KMS-11 (cell line): ENCODE results near the gene DVL1.
A peak's percentile ranks its signal among the peaks of the same experiment; 100 is the strongest.

Source experiments
- H2AFZ ChIP-seq: fragments of 200-600 bp; sonication (generic); 2 replicates; pipeline ENCODE4 v1.6.1; 2016; ENCODE audit warnings: antibody characterized with exemption, mixed run types, low read depth
- H3K27ac ChIP-seq: fragments of 200-600 bp; sonication (generic); 2 replicates; pipeline ENCODE4 v1.6.1; 2016; ENCODE audit warnings: mild to moderate bottlenecking, mixed run types
- H3K27me3 ChIP-seq: fragments of 200-600 bp; sonication (generic); 2 replicates; pipeline ENCODE4 v1.6.1; 2017; ENCODE audit warnings: mild to moderate bottlenecking, low read depth, mixed run types, moderate library complexity; ENCODE audit not compliant: insufficient read depth
- H3K36me3 ChIP-seq: fragments of 200-600 bp; sonication (generic); 2 replicates; pipeline ENCODE4 v1.6.1; 2017; ENCODE audit warnings: mild to moderate bottlenecking, mixed run types; ENCODE audit not compliant: insufficient read depth
- H3K4me1 ChIP-seq: fragments of 200-600 bp; sonication (generic); 2 replicates; pipeline ENCODE4 v1.6.1; 2016; ENCODE audit warnings: mild to moderate bottlenecking, low read depth, mixed run types; ENCODE audit not compliant: poor library complexity, severe bottlenecking
- H3K4me2 ChIP-seq: fragments of 200-600 bp; sonication (generic); 2 replicates; pipeline ENCODE4 v1.7.0; 2016; ENCODE audit warnings: mild to moderate bottlenecking, mixed run types
- H3K4me3 ChIP-seq: fragments of 200-600 bp; sonication (generic); IDR thresholded peaks from 2 replicates; pipeline ENCODE4 v1.6.1; 2017; ENCODE audit warnings: low read depth, low read length, mixed read lengths; ENCODE audit not compliant: insufficient read depth
- H3K79me2 ChIP-seq: fragments of 200-600 bp; sonication (generic); 2 replicates; pipeline ENCODE4 v1.6.1; 2016; ENCODE audit warnings: low read depth, mixed run types; ENCODE audit not compliant: insufficient read depth
- H3K9ac ChIP-seq: fragments of 200-600 bp; sonication (generic); 2 replicates; pipeline ENCODE4 v1.6.1; 2016; ENCODE audit warnings: mild to moderate bottlenecking, mixed run types
- H4K20me1 ChIP-seq: fragments of 200-600 bp; sonication (generic); 2 replicates; pipeline ENCODE4 v1.6.1; 2016; ENCODE audit warnings: mild to moderate bottlenecking, mixed run types; ENCODE audit not compliant: insufficient read depth
- CTCF ChIP-seq: fragments of 200-600 bp; sonication (generic); conservative IDR thresholded peaks from 2 replicates; pipeline ENCODE4 v1.6.1; 2017; ENCODE audit warnings: low read depth, mild to moderate bottlenecking, antibody characterized with exemption, low read length, moderate library complexity, mixed read lengths

Gene DVL1

GRCh38 chr1:1351511-1352427 is 2.6 kb upstream of the DVL1 start:
- no peak overlapping the region for H3K4me3 ChIP-seq
- peaks cover 17% of the 10 kb centered on the region for H3K4me1 ChIP-seq
- no peaks in the 10 kb centered on the region; the same call in 1 of the 2 replicates for H3K27me3 ChIP-seq
- no peaks in the 10 kb centered on the region for H4K20me1 ChIP-seq
- H3K27ac ChIP-seq = no peak overlapping the region
- H3K79me2 ChIP-seq = no peaks in the 10 kb centered on the region; the same call in 1 of the 2 replicates
- no peak overlapping the region for H3K9ac ChIP-seq
- no peak overlapping the region for H2AFZ ChIP-seq
- H3K36me3 ChIP-seq = no peaks in the 10 kb centered on the region
- no peak overlapping the region for H3K4me2 ChIP-seq
- TF ChIP-seq CTCF = no peak

GRCh38 chr1:1348420-1349255 is 580 bp downstream of the DVL1 start:
- Histone ChIP-seq H3K36me3 (no peaks in the 10 kb centered on the region), H3K79me2 (no peaks in the 10 kb centered on the region; the same call in 1 of the 2 replicates), H3K9ac (peak overlapping the region; percentile 53; the same call in 1 of the 2 replicates), H4K20me1 (no peaks in the 10 kb centered on the region), H3K4me3 (peak overlapping the region; percentile 40), H3K27me3 (no peaks in the 10 kb centered on the region; the same call in 1 of the 2 replicates), H2AFZ (peak overlapping the region; percentile 59), H3K4me2 (peak overlapping the region; percentile 67), H3K4me1 (peaks cover 17% of the 10 kb centered on the region), H3K27ac (no peak overlapping the region)
- TF ChIP-seq CTCF = no peak

GRCh38 chr1:1347663-1348419 is 1.4 kb downstream of the DVL1 start:
- no peaks in the 10 kb centered on the region; the same call in 1 of the 2 replicates for H3K79me2 ChIP-seq
- H4K20me1 ChIP-seq = no peaks in the 10 kb centered on the region
- no peak overlapping the region for H2AFZ ChIP-seq
- peak overlapping the region; percentile 53; the same call in 1 of the 2 replicates for H3K9ac ChIP-seq
- peak overlapping the region; percentile 67; the same call in 1 of the 2 replicates for H3K4me2 ChIP-seq
- no peaks in the 10 kb centered on the region; the same call in 1 of the 2 replicates for H3K27me3 ChIP-seq
- no peak for TF ChIP-seq CTCF
- peak overlapping the region; percentile 40 for H3K4me3 ChIP-seq
- H3K4me1 ChIP-seq = peaks cover 17% of the 10 kb centered on the region
- no peaks in the 10 kb centered on the region for H3K36me3 ChIP-seq
- no peak overlapping the region for H3K27ac ChIP-seq
